Heart left ventricle (tissue), 13 donors: Measurements from ENCODE around the gene MYO7B.

Source experiments
- POLR2A ChIP-seq, 2 donors: fragments of 450-650 bp; IDR thresholded peaks; one replicate each; pipeline ENCODE4 v1.6.1; 2017; ENCODE audit warnings: antibody characterized with exemption in 2 of 2, mild to moderate bottlenecking in 2 of 2, moderate library complexity in 2 of 2
- TF ChIP-seq, protein P1 (sequence below), 12 donors: fragments of 200-600 bp; sonication (generic) in 4 of 12; IDR thresholded peaks; one replicate each; pipeline versions ENCODE4 v1.5.0 to v1.8.0; 2018 to 2022; ENCODE audit warnings: antibody characterized with exemption in 12 of 12, mild to moderate bottlenecking in 5 of 12
- donor health status: ischemic (EF 13 %, LVEDD 7.1; RV severe dilation, severe dysfunction).
- donor health status: DM: no; HTN: yes; CAD: no.
- donor health status: DM: no; HTN: no; CAD: no.
- donor health status: ischemic (EF 25% LVEDD 6.9; RV normal size, moderate dysfunction).
- donor health status: ischemic (EF 25% LVEDD 5.7; RV mildly dilated, moderate dysfunction).
- donor health status: ischemic (EF 35%, LVEDD 5.7; RV mildly dilated, moderate dysfunction).
- donor health status: nonischemic (EF 11% LVEDD 7.7; RV severe dilation, severe dysfunction).
- donor health status: DM: yes; HTN: yes; CAD: no.
- donor health status: PGD.
- donor health status: ischemic (EF 29% LVEDD 5.4; RV normal size, mild dysfunction).
- donor health status: nonischemic (EF 23%, LVEDD 6.1; RV moderate dilation, normal function).

DNA sequence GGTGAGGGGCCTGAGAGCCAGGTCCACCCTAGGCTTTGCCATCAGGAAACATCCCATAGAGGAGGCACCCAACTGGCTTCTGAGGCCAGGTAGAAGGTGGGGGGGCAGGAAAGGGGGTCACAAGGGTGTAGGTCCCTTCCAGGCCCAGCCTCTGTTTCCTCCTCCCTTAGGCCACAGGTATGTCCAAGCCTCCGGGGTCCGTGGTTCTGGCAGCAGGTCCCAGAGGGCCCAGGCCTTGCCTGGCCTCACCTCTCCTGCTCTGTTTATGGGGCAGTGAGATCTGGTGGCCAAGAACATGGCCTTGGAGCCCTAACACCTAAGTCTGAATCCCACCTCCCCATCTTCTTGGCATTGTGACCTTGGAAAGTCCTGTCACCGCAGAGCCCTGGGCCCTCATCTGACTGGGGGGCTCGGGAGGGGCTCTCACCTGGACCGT is 88.9 kb downstream of the MYO7B start:
- TF ChIP-seq, protein P1, sequence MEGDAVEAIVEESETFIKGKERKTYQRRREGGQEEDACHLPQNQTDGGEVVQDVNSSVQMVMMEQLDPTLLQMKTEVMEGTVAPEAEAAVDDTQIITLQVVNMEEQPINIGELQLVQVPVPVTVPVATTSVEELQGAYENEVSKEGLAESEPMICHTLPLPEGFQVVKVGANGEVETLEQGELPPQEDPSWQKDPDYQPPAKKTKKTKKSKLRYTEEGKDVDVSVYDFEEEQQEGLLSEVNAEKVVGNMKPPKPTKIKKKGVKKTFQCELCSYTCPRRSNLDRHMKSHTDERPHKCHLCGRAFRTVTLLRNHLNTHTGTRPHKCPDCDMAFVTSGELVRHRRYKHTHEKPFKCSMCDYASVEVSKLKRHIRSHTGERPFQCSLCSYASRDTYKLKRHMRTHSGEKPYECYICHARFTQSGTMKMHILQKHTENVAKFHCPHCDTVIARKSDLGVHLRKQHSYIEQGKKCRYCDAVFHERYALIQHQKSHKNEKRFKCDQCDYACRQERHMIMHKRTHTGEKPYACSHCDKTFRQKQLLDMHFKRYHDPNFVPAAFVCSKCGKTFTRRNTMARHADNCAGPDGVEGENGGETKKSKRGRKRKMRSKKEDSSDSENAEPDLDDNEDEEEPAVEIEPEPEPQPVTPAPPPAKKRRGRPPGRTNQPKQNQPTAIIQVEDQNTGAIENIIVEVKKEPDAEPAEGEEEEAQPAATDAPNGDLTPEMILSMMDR (IDR thresholded peaks at IDR 0.05): no peak
- TF ChIP-seq POLR2A (IDR thresholded peaks at IDR 0.05): no peak
